Measurements from ENCODE around the gene SLC24A4. TPM values are rescaled to one million over a fixed set of nuclear protein-coding genes. Genes with fewer than 3 reads are reported as not detected.

SLC24A4 gene, protein sequence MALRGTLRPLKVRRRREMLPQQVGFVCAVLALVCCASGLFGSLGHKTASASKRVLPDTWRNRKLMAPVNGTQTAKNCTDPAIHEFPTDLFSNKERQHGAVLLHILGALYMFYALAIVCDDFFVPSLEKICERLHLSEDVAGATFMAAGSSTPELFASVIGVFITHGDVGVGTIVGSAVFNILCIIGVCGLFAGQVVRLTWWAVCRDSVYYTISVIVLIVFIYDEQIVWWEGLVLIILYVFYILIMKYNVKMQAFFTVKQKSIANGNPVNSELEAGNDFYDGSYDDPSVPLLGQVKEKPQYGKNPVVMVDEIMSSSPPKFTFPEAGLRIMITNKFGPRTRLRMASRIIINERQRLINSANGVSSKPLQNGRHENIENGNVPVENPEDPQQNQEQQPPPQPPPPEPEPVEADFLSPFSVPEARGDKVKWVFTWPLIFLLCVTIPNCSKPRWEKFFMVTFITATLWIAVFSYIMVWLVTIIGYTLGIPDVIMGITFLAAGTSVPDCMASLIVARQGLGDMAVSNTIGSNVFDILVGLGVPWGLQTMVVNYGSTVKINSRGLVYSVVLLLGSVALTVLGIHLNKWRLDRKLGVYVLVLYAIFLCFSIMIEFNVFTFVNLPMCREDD
- not detected for total RNA-seq
- polyA plus RNA-seq: under 1 TPM in 1 of 3 donors, not detected in 2; 0.05 TPM
- total RNA-seq: 0 to 0.26 (median 0.06) reads per million in 6 experiments

DNA sequence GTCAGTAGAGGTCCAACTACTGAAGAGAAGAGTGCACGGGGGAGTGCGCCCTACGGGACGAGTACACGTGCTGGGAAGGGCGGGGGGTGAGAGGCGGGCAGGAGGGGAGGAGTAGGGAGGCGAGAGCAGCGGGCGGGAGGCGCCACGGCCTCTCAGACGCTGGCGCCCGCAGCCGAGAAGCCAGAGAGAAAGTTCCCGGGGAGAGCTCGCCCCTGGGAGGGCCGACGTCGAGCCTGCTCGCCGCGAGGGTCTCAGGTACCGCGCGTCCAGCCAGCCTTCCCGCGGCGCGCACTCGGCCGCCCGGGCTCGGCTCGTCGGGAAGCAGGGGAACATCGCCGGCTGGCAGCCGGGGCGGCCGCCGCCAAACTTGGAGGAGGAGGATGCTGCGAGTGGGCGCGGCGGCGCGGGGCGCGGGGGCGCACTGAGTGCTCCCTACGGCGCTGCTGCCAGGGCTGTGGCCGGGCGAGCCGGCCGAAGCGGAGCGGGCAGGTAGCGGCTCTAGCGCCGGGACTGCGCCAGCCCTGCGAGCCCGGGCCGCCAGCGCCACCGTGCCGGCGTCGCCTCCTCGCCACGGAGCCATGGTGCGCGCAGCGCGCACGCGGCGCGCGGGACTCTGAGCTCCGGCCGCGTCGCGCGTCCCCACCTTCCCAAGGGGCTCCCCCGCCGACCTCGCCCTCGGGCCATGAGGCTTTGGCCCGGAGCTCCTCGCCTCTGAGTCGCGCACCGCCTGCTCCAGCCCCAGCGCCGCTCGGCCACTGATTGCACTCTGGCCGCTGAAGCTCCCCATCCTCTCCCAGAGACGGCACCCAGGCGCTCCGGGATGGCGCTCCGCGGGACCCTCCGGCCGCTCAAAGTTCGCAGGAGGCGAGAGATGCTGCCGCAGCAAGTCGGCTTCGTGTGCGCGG lies at the start of gene SLC24A4:
Gene SLC24A4 (plus strand): TSS at position 155 of the 905 bp plus-strand sequence. CDS start 666 bp downstream, at position 821.
- POLR2A ChIA-PET: interaction anchor here (1.0 kb wide), 1 partner anchor 61 kb away, joined by 3 read pairs; no protein-coding TSS in a partner anchor
- Mint-ChIP-seq H3K27me3 (peaks cover 31 to 66% (median 49%) of the 10 kb centered on the region in 5 donors), H3K9me3 (no peaks in the 10 kb centered on the region), H3K4me3 (peak within 1 kb of the TSS; percentile 42 to 77 (median 68)), H3K27ac (no peak within 1 kb of the TSS), H3K4me1 (peaks cover 0 to 14% (median 5%) of the 10 kb centered on the region in 4 donors), H3K36me3 (no peaks in the 10 kb centered on the region)
- DNase-seq (no peak), ATAC-seq (peak; percentile 25 to 35)

DNA sequence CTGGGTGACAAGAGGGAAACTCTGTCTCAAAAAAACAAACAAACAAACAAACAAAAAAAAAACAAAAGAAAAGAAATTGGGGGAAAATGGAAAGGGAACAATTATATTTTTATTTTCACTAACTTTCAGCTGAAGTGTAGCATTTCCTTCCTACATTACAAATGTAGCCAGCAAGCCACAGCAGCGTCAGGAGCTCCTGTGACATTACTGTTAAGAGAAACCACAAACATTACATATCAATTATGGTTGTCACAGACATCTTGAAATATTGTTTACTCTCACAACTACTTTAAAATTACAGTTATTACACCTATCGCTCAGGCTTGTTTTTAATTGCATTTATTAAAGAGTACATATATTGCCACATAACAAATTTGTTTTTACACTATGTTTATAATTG lies 49.8 kb upstream of the SLC24A4 start:
- Mint-ChIP-seq H3K4me1 (peaks cover 0 to 5% (median 0%) of the 10 kb centered on the region in 4 donors), H3K27me3 (peaks cover 0 to 7% (median 1%) of the 10 kb centered on the region in 5 donors), H3K9me3 (no peaks in the 10 kb centered on the region), H3K36me3 (no peaks in the 10 kb centered on the region), H3K4me3 (no peak overlapping the region), H3K27ac (peak overlapping the region in 1 of 10 donors; percentile 11)
- ATAC-seq (no peak), DNase-seq (no peak)
- POLR2A ChIA-PET: no interaction called here

DNA sequence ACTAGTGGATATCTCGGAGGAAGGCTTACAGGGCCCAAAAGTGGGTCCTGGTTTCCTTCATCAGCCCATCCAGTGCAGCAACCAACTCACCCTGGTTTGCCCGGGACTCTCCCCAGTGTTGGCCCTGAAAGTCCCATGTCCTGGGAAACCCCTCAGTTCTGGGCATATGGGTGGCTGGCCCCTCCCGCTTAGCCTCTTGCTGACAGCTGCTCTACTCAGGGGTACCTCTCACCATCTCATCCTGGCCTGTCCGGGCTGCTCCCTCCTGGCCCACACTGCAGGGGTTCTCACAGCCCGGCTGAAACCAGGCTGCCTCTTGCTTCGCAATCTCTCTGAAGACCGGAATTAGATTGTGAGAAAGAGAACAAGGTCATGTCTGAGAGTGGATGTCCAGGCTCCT lies 48.9 kb upstream of the SLC24A4 start:
- ATAC-seq (no peak), DNase-seq (no peak)
- H3K36me3 Mint-ChIP-seq: no peaks in the 10 kb centered on the region
- no peaks in the 10 kb centered on the region for H3K9me3 Mint-ChIP-seq
- no peak overlapping the region for H3K27ac Mint-ChIP-seq
- no peak overlapping the region for H3K4me3 Mint-ChIP-seq
- peaks cover 0 to 7% (median 1%) of the 10 kb centered on the region in 5 donors for H3K27me3 Mint-ChIP-seq
- POLR2A ChIA-PET: no interaction called here
- peaks cover 0 to 5% (median 1%) of the 10 kb centered on the region in 4 donors for H3K4me1 Mint-ChIP-seq

DNA sequence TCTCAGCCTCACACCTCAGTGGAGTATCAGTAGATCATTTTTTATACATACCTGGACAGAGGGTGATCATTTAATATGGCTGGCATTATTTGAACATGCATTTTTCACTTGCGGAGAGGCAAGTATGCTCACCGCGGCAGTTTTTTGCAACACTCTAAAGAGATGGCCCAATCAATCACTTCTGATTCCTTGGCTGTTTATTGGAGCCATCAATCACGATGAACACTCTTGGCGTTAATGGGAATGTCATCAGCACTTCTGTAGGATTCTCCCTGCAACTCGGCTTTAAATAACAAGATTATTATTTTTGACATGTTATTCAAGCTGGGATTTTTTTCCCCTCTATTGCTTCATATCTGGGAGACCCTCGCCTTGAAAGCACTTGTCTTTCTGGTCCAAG lies 46.9 kb upstream of the SLC24A4 start:
- Mint-ChIP-seq H3K36me3 (no peaks in the 10 kb centered on the region), H3K27me3 (peaks cover 0 to 7% (median 1%) of the 10 kb centered on the region in 5 donors), H3K4me1 (peaks cover 10 to 22% (median 18%) of the 10 kb centered on the region in 4 donors), H3K9me3 (no peaks in the 10 kb centered on the region), H3K27ac (peak overlapping the region in 1 of 10 donors; percentile 47), H3K4me3 (no peak overlapping the region)
- ATAC-seq (no peak), DNase-seq (no peak)
- POLR2A ChIA-PET: no interaction called here

DNA sequence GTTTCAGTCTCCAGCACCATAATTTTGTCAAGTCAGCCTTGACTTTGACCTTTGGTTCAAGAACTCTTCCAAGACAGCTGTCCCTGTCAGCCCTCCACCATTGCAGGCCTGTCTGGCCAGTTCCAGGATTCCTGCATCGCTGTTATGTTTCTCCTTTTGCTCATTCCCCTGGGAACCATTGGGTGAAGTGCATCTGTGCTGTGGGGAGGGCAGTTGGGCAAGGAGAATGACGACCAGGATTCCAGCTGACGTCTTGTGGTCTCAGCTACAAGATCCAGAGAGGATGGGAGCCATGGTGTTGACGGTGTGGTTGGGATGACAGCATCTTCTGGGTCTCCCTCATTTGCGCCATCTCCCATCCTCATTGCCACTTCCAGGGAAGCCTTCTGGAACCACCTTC lies 45.9 kb upstream of the SLC24A4 start:
- no peaks in the 10 kb centered on the region for H3K36me3 Mint-ChIP-seq
- no peaks in the 10 kb centered on the region for H3K9me3 Mint-ChIP-seq
- no peak for DNase-seq
- peaks cover 17 to 31% (median 22%) of the 10 kb centered on the region in 4 donors for H3K4me1 Mint-ChIP-seq
- no peak for ATAC-seq
- POLR2A ChIA-PET: no interaction called here
- peak overlapping the region in 2 of 10 donors; percentile 11 to 43 for H3K27ac Mint-ChIP-seq
- H3K4me3 Mint-ChIP-seq: no peak overlapping the region
- H3K27me3 Mint-ChIP-seq: peaks cover 0 to 7% (median 1%) of the 10 kb centered on the region in 5 donors

DNA sequence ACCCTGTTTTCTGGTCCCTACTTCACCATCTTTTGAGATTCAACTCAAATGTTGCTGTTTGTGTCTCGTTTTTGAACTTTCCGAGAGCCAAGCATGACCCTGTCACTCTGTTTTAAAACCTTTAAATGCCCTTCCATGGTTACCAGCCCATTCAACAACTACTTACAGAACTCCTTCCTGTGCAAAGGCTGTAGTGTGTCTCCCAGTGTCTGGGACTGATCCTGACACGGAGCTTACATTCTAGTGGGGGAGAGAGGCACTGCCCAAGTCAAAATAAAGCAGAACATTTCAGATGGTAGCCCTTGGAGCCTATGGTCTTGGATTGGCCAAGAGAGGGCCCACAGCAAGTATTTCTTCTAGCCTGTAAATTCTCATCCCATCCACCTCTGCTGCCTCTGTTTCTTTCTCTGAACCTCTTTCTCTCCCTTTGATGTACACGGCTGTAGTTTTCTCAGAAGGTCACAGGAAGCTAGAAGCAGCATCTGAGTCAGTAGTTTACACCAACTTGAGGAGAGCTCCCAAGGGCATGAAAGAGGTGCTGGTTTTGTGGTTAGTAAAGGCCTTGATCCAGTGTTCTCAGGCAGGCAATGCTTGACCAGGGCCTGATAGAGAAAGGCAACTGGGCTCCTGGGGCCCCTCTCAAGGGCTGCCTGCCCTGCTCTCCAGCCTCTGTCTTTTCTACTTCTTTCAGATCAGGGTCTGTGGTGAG lies 42.3 kb upstream of the SLC24A4 start:
- DNase-seq (peak in 4 of 10 donors; percentile 2 to 40 (median 24)), ATAC-seq (peak; percentile 81 to 82)
- Mint-ChIP-seq H3K27me3 (peaks cover 0 to 4% (median 0%) of the 10 kb centered on the region in 5 donors), H3K4me1 (peaks cover 17 to 31% (median 21%) of the 10 kb centered on the region in 4 donors), H3K27ac (peak overlapping the region; percentile 12 to 89 (median 70)), H3K4me3 (peak overlapping the region in 9 of 10 donors; percentile 12 to 58 (median 31)), H3K9me3 (no peaks in the 10 kb centered on the region), H3K36me3 (no peaks in the 10 kb centered on the region)
- POLR2A ChIA-PET: interaction anchor here (0.5 to 0.6 kb wide), 2 partner anchors 305 to 791 kb away, joined by 3 read pairs; no protein-coding TSS in a partner anchor

DNA sequence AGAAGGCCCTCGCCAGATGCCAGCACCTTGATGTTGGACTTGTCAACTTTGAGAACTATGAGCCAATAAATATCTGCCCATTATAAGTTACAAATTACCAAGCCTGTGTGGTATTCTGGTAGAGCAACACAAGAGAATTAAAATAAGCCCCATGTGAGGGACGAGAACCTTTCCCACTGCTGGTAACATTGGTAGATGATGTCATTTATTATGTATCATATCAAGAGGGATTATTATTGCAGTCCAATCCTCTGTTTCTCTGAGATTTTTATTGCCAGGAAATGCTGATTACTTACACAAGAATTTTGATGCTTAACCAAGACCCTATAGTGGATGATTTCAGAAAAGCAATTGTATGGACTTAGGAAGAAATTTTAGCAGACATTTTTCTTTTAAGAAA lies 40.3 kb upstream of the SLC24A4 start:
- H3K4me3 Mint-ChIP-seq: no peak overlapping the region
- H3K4me1 Mint-ChIP-seq: peaks cover 17 to 31% (median 21%) of the 10 kb centered on the region in 4 donors
- POLR2A ChIA-PET: no interaction called here
- no peaks in the 10 kb centered on the region for H3K9me3 Mint-ChIP-seq
- DNase-seq (no peak), ATAC-seq (no peak)
- H3K36me3 Mint-ChIP-seq: no peaks in the 10 kb centered on the region
- H3K27ac Mint-ChIP-seq: peak overlapping the region in 2 of 10 donors; percentile 40
- H3K27me3 Mint-ChIP-seq: no peaks in the 10 kb centered on the region

DNA sequence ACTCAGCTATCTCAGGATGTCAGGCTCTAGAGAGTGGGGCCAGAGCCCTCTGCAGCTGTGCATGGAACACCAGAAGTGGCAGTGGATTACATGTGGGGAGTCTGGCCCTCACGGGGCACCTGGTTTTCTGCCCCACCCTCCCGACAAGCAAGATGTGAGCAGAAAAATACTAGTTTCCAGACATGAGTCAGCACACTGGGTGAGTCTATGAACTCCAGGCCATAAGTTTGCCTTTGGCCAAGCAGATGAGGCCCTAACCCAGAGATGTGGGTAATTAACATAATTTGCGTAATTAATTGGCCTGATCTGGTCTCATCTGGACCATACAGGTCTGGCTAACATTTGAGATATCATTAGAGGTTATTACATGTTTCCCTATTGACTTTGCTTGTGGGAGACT lies 37.7 kb upstream of the SLC24A4 start:
- no peaks in the 10 kb centered on the region for H3K36me3 Mint-ChIP-seq
- H3K4me3 Mint-ChIP-seq: no peak overlapping the region
- no peak overlapping the region for H3K27ac Mint-ChIP-seq
- peaks cover 9 to 17% (median 15%) of the 10 kb centered on the region in 4 donors for H3K4me1 Mint-ChIP-seq
- POLR2A ChIA-PET: no interaction called here
- ATAC-seq (no peak), DNase-seq (no peak)
- no peaks in the 10 kb centered on the region for H3K9me3 Mint-ChIP-seq
- peaks cover 2 to 10% (median 6%) of the 10 kb centered on the region in 5 donors for H3K27me3 Mint-ChIP-seq

DNA sequence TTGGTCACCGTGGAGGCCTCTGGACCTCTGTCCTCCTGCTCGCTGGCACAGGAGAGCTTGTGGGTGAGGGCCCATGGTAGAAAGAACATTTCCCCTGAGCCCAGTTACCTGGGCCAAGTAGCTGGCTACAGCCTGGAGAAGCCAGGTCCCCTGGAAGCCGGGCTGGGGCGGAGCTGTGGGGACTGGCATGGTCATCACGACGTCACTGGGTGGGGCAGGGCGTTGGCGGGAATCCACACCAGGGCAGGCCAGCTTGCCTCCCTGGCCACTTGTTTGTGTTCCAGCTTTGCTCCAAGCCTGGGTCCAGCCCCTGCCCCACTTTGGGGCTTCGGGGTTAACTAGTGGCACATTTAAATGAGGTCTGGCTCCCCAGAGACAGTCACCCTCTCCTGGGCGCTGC lies 35.0 kb upstream of the SLC24A4 start:
- no peaks in the 10 kb centered on the region for H3K36me3 Mint-ChIP-seq
- H3K27me3 Mint-ChIP-seq: peaks cover 2 to 10% (median 6%) of the 10 kb centered on the region in 5 donors
- ATAC-seq (no peak), DNase-seq (no peak)
- peak overlapping the region in 1 of 10 donors; percentile 73 for H3K27ac Mint-ChIP-seq
- H3K9me3 Mint-ChIP-seq: no peaks in the 10 kb centered on the region
- H3K4me3 Mint-ChIP-seq: no peak overlapping the region
- POLR2A ChIA-PET: no interaction called here
- H3K4me1 Mint-ChIP-seq: no peaks in the 10 kb centered on the region

DNA sequence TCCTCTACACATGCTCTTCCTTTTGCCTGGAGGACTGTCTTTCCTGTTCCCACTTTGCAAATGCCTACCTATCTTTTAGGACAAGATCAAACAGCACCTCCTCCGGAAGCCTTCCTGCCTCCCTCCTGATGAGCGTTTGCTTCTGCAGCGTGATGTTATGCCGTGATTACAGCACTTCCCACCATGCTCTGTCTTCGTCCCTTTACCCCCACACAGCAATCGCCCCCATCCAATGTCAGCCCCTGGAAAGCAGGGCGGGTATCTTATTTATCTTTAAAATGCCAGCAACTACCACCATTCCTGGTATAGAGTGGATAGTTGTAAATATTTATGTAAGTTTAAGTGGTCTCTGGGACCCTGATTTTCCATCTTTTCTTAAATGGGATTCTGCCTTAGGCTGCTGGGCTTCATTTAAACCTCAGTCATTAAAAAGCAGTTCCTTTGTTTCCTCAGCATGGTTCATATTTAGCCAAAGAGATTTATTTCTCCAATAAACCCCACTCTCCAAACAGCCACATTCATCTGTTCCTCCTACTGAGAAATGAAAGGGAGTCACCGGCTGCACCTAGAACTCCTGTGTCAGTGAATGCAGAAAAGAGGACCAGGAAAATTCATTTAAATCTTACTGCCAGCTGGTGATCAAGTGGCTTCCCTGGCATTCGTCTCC lies 33.8 kb upstream of the SLC24A4 start:
- Mint-ChIP-seq H3K4me1 (no peaks in the 10 kb centered on the region), H3K4me3 (no peak overlapping the region), H3K27me3 (peaks cover 2 to 10% (median 6%) of the 10 kb centered on the region in 5 donors), H3K9me3 (no peaks in the 10 kb centered on the region), H3K36me3 (no peaks in the 10 kb centered on the region), H3K27ac (peak overlapping the region in 1 of 10 donors; percentile 62)
- POLR2A ChIA-PET: no interaction called here
- DNase-seq: no peak
- ATAC-seq: no peak

DNA sequence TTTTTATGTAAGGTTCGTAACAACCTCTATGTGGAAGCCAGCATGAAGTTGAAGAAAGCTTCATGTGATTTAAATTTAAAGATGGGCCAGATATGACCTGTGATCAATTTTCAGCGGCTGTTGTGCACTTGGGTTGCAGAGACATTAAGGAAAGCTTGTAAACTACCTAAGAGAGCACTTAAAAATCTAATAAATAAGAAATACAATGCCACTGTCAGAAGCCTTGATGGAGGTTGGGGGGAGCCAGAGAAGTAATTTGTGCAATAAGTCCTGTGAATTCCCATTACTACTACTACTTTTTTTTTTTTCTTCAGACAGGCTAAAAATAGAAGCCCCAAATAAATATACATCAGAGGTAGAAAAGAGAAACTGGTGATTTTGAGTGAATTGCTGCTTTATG lies 30.3 kb upstream of the SLC24A4 start:
- Mint-ChIP-seq H3K36me3 (no peaks in the 10 kb centered on the region), H3K4me3 (no peak overlapping the region), H3K27me3 (peaks cover 3 to 11% (median 9%) of the 10 kb centered on the region in 5 donors), H3K9me3 (no peaks in the 10 kb centered on the region), H3K27ac (no peak overlapping the region), H3K4me1 (no peaks in the 10 kb centered on the region)
- ATAC-seq (no peak), DNase-seq (no peak)
- POLR2A ChIA-PET: no interaction called here

All from naive thymus-derived CD8-positive, alpha-beta T cell (primary cell).